GM12878 (cell line): ENCODE data around the gene SCARF1. TPM values are rescaled to one million over a fixed set of nuclear protein-coding genes. Genes with fewer than 3 reads are reported as not detected.
"Not testable (repeated sequence)": the region's sequence is repeated elsewhere in the genome, so short reads cannot be mapped to it uniquely, and the experiment has no call there.

Experiments
- ATAC-seq: fragments of 200-7000 bp; cut with Tn5 transposase; 3 replicates; pipeline ENCODE4 v1.9.1; 2020; ENCODE audit warnings: mild to moderate bottlenecking, moderate library complexity
- BruUV-seq: library from RNA; stranded (reverse); fragments of 400-500 nt; replicated peaks from 2 replicates; lab custom pipeline; 2021; lab: Mats Ljungman, UMichigan
- CTCF ChIA-PET: fragments of 300-600 bp; sonication (Branson Sonifier 250); formaldehyde crosslinking; extraction: SDS; loops from one replicate; lab custom pipeline; 2021; ENCODE audit warnings: inconsistent platforms; lab: Yijun Ruan, JAX
- POLR2A ChIA-PET: fragments of 350-600 bp; formaldehyde crosslinking; extraction: SDS; loops from one replicate; lab custom pipeline; 2021; ENCODE audit warnings: inconsistent platforms; lab: Charles Lee
- RAD21 ChIA-PET: fragments of 300-600 bp; sonication (Branson Sonifier 250); formaldehyde crosslinking; loops from one replicate; lab custom pipeline; 2023; ENCODE audit warnings: antibody characterized with exemption; ENCODE audit not compliant: unreplicated experiment; lab: Charles Lee
- SMC1A ChIA-PET: fragments of 300-600 bp; sonication (Branson Sonifier 250); formaldehyde crosslinking; loops from one replicate; lab custom pipeline; 2023; ENCODE audit not compliant: unreplicated experiment, uncharacterized antibody; lab: Charles Lee
- DNase-seq: peaks from one replicate; pipeline ENCODE4 v3.0.0-alpha.2; 2011; ENCODE audit warnings: low read depth, low spot score
- FAIRE-seq: peaks from 3 replicates; lab custom pipeline; 2011; peaks lifted over from hg19 to GRCh38; lab: Jason Lieb, UNC
- H2AFZ ChIP-seq: 2 replicates; pipeline ENCODE4 v1.6.0; 2011; ENCODE audit warnings: low read depth, low read length, control low read depth; ENCODE audit not compliant: control insufficient read depth
- H3K27ac ChIP-seq: 2 replicates; pipeline ENCODE4 v1.5.1; 2011; ENCODE audit warnings: control low read depth; ENCODE audit not compliant: control insufficient read depth, insufficient read depth
- H3K27me3 ChIP-seq, 2 experiments: replicated peaks in 1 of 2; 2 replicates each; pipeline versions ENCODE4 v1.6.0 to v1.6.1; 2011; ENCODE audit warnings: low read length in 1 of 2; ENCODE audit not compliant: control insufficient read depth in 2 of 2, insufficient read depth in 2 of 2
- H3K36me3 ChIP-seq, 2 experiments: 2 replicates each; pipeline ENCODE4 v1.5.1; 2011; ENCODE audit warnings: low read length in 1 of 2; ENCODE audit not compliant: control insufficient read depth in 2 of 2, insufficient read depth in 2 of 2
- H3K4me1 ChIP-seq: 2 replicates; pipeline ENCODE4 v1.6.1; 2011; ENCODE audit warnings: mild to moderate bottlenecking, low read length, moderate library complexity, mixed read lengths; ENCODE audit not compliant: control insufficient read depth, insufficient read depth
- H3K4me2 ChIP-seq: 2 replicates; pipeline ENCODE4 v1.6.0; 2011; ENCODE audit warnings: control low read depth; ENCODE audit not compliant: control insufficient read depth, insufficient read depth
- H3K4me3 ChIP-seq: fragments of 200-600 bp; sonication (generic); 2 replicates; pipeline ENCODE4 v1.5.1; 2016
- H3K79me2 ChIP-seq: 2 replicates; pipeline ENCODE4 v1.6.0; 2011; ENCODE audit warnings: low read length; ENCODE audit not compliant: control insufficient read depth, insufficient read depth
- H3K9ac ChIP-seq: 2 replicates; pipeline ENCODE4 v1.8.0; 2011; ENCODE audit warnings: low read length, control low read depth, mixed read lengths; ENCODE audit not compliant: control insufficient read depth, insufficient read depth
- H3K9me3 ChIP-seq: replicated peaks from 3 replicates; pipeline ENCODE4 v1.5.1; 2011; ENCODE audit warnings: mild to moderate bottlenecking, low read length; ENCODE audit not compliant: control insufficient read depth, insufficient read depth
- H4K20me1 ChIP-seq: 2 replicates; pipeline ENCODE4 v1.6.0; 2011; ENCODE audit not compliant: control insufficient read depth, insufficient read depth
- HDGF ChIP-seq: fragments of 450-650 bp; IDR thresholded peaks from 2 replicates; pipeline ENCODE4 v1.6.1; 2016; ENCODE audit warnings: antibody characterized with exemption
- IKZF1 ChIP-seq: fragments of 450-650 bp; conservative IDR thresholded peaks from 2 replicates; pipeline ENCODE4 v1.6.1; 2017; ENCODE audit warnings: antibody characterized with exemption, mild to moderate bottlenecking
- PML ChIP-seq: IDR thresholded peaks from 2 replicates; pipeline ENCODE4 v1.6.1; 2012; ENCODE audit warnings: low read length, inconsistent platforms
- WGBS: methylation state at CpG from one replicate; pipeline ENCODE4 v1.1.6; 2016; ENCODE audit warnings: low lambda C conversion rate; ENCODE audit not compliant: insufficient replicate concordance, insufficient coverage; ENCODE audit errors: missing lambda C conversion rate; 5-methylcytosine and 5-hydroxymethylcytosine counted together
- in situ Hi-C: fragments of 300-500 bp; cut with MboI; formaldehyde crosslinking; loops from 9 replicates; pipeline ENCODE4 v1.14.3; 2018; ENCODE audit warnings: mixed read lengths
- intact Hi-C: fragments of 100-400 bp; cut with micrococcal nuclease; formaldehyde crosslinking; loops from one replicate; pipeline ENCODE4 v1.14.2; 2022; ENCODE audit not compliant: unreplicated experiment
- polyA plus RNA-seq, 11 experiments: library from polyadenylated mRNA; depleted of rRNA in 4 of 11; unstranded in 6 of 11; stranded (reverse) in 5 of 11; fragments of >200 nt; fragmentation: Nextera tagmentation in 4 of 11; fragmentation: Illumina TruSeq in 1 of 11; extraction: Ambion mirVana in 4 of 11; extraction: Trizol in 1 of 11; gene quantifications; 1 replicate in 1 of 11; 2 replicates in 10 of 11; pipeline versions ENCODE4 v1.2.1 to v1.2.3, GENCODE V29; 2011 to 2016; ENCODE audit warnings: inconsistent platforms in 2 of 11, missing spikeins in 2 of 11, low read depth in 1 of 11
- total RNA-seq, 4 experiments: library from RNA; depleted of rRNA in 3 of 4; stranded (reverse); fragments of >200 nt in 3 of 4; fragmentation: Illumina TruSeq in 1 of 4; extraction: Trizol in 1 of 4; gene quantifications; 2 replicates each; pipeline versions ENCODE4 v1.2.1 to v1.2.3, GENCODE V29; 2013 to 2021

Gene SCARF1
- total and polyA plus RNA-seq, 10 of the 15 experiments (the other 5 are each of a cell fraction or from before 2014, with no cell fraction given): 0.10 to 1.7 (median 0.43) TPM

DNA sequence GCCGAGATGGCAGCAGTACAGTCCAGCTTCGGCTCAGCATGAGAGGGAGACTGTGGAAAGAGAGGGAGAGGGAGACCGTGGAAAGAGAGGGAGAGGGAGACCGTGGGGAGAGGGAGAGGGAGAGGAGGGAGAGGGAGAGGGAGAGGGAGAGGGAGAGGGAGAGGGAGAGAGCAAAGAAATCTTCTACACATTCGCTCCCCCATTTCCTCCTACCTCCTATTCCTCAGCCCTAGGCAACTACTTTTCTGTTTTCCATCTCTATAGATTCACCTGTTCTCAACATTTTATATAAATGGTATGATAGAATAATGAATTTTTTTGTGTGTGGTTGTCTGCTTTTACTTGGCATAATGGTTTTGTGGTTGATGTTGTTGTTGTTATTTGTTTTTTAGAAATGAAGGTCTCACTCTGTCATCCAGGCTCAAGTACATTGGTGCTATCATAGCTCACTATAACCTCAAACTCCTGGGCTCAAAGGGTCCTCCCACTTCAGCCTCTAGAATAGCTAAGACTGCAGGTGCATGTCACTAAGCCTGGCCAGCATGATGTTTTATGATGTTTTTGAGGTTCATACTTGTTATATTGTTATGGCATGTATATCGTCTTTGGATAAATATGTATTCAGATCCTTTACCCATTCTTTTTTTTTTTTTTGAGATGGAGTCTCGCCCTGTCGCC, 45.2 kb upstream of the SCARF1 start:
- intact Hi-C loops: no loop called here
- ChIA-PET CTCF (interaction anchor here (0.6 kb wide), 1 partner anchor 11 kb away, joined by 3 read pairs; no protein-coding TSS in a partner anchor), SMC1A (no interaction called here), RAD21 (no interaction called here), POLR2A (interaction anchor here (0.7 kb wide), 2 partner anchors 20 to 820 kb away, joined by 3 read pairs; no protein-coding TSS in a partner anchor)
- Histone ChIP-seq H3K27me3 (no peaks in the 10 kb centered on the region), H3K4me1 (peaks cover 4% of the 10 kb centered on the region), H3K9ac (no peak overlapping the region), H3K4me2 (no peak overlapping the region), H4K20me1 (no peaks in the 10 kb centered on the region), H2AFZ (no peak overlapping the region), H3K9me3 (no peaks in the 10 kb centered on the region), H3K4me3 (no peak overlapping the region), H3K79me2 (no peaks in the 10 kb centered on the region), H3K27ac (no peak overlapping the region), H3K36me3 (no peaks in the 10 kb centered on the region)
- WGBS: 96% methylated on average over 2 of the region's 8 CpGs
- in situ Hi-C loops: no loop called here
- no peak for DNase-seq
- no peak for ATAC-seq
- TF ChIP-seq IKZF1 (no peak), PML (no peak), HDGF (no peak)
- BruUV-seq: no TSS peak
- FAIRE-seq: no peak

- H3K27ac ChIP-seq, intact Hi-C loops, RAD21 ChIA-PET, H3K4me2 ChIP-seq, FAIRE-seq, H3K9me3 ChIP-seq, H3K27me3 ChIP-seq, CTCF ChIA-PET, in situ Hi-C loops, ATAC-seq, BruUV-seq, H3K9ac ChIP-seq, SMC1A ChIA-PET, DNase-seq, H3K36me3 ChIP-seq, H2AFZ ChIP-seq, H3K4me3 ChIP-seq, H3K4me1 ChIP-seq, H4K20me1 ChIP-seq: not testable (repeated sequence)
- POLR2A ChIA-PET: interaction anchor here (0.7 kb wide), 1 partner anchor 9 kb away, joined by 3 read pairs; no protein-coding TSS in a partner anchor
- peaks cover 13% of the 10 kb centered on the region for H3K79me2 ChIP-seq
- 49% methylated on average over 6 of the region's 6 CpGs for WGBS
Measured at GRCh38 chr17:1688405-1688804, 42.9 kb upstream of the SCARF1 start.
